Stimulated activated CD8-positive, alpha-beta memory T cell treated with anti-CD3 and anti-CD28 coated beads, Interleukin-12 subunit alpha, Interleukin-12 subunit beta, amount 100 ng/mL, for 1 hour (primary cell): ENCODE data around the gene FAM237B.

Source experiments
- DNase-seq: peaks from one replicate; pipeline ENCODE4 v3.0.0-alpha.2; 2020; ENCODE audit warnings: low read depth

The FAM237B gene

DNA sequence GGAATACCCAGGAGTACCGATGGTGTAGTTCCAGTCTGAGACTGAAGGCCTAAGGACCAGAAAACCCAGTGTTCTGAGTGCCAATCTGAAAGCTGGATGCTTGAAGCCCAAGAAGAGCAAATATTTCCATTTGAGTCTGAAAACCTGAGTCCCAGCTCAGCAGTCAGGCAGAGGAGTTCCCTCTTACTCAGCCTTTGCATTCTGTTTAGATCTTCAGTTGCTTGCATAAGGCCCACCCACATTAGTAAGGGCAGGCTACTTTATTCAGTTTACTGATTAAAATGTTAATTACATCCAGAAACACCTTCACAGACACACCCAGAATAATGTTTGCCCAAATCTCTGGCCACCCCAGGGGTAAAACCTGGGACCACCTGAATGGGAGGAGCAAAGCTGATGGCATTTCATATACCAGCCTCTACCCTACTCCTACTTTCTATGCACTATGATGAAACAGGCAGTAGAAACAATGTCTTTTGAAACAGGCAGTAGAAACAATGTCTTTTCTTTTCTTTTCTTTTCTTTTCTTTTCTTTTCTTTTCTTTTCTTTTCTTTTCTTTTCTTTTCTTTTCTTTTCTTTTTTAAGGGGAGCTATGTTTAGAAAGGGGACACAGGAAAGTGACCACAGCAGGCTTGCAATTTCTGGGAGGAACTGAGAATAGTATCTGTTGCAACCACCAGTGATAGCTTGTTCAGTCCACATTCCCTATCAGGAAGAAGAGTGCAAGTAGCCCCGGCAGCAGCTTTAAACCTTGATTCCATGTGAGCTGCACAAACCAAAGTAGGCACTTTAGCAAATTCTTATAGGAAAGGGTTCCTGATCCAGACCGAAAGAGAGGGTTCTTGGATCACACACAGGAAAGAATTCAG is 30.6 kb downstream of the FAM237B start:
- DNase-seq = no peak

GRCh38 chr7:90288154-90288553 is 33.0 kb downstream of the FAM237B start:
- no peak for DNase-seq

GRCh38 chr7:90276033-90276728 is 44.9 kb downstream of the FAM237B start:
- no peak for DNase-seq

- no peak for DNase-seq
These were observed 46.9 kb downstream of the FAM237B start for GRCh38 chr7:90274161-90274560.

- no peak for DNase-seq
These were observed 48.9 kb downstream of the FAM237B start for GRCh38 chr7:90272242-90272641.

GRCh38 chr7:90271753-90272152 is 49.4 kb downstream of the FAM237B start:
- no peak for DNase-seq

- DNase-seq = no peak
These were observed 50.5 kb downstream of the FAM237B start for GRCh38 chr7:90270431-90271178.

DNA sequence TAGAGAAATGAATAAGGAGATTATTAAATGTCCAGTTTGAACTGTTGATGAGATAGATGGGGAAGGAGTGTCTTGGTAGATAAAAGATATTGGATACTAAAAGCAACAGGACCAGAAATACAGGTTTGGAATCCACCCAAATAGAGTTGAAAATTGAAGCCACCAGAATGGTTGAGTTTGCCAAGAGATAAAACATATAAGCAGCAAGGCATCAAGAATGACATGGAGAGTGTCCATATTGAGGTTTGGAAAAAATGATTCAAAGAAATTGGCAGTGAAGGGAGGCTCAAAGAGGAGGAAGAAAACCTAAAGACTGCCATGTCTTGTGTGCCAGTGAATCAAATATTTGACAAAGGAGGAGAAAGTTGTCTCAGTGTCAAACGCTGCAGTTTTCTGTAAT is 51.9 kb downstream of the FAM237B start:
- no peak for DNase-seq

DNA sequence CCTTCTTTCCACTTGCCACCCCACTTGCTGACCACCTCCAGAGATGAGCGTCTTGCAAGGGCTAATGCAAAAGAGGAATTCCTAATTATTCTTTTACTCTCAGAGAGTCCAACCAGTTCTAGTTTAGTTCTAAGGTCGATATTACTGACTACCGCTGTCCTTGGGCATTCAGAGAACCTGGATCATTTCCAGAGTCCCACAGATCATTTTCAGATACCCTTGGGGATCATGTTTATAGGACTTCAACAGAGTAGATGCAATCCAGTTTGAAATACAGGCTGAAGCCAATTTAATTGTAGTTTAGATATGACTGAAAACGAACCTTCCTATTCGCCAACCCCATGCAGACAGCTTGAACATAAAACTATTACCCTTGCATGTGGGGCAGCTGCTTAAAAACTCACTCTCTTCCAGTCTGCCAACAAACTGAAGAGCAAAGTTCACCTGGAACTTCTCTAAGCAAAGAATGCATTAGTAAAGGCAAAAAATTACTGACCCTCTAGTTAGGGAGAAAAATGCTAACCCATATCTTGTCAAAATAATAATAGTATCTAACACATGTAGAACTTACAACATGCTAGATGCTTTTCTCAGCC is 53.7 kb downstream of the FAM237B start:
- DNase-seq = no peak

- no peak for DNase-seq
These were observed 54.3 kb downstream of the FAM237B start for GRCh38 chr7:90266808-90267207.
